CD4-positive, alpha-beta T cell (primary cell): ENCODE results near the gene MAPKBP1. TPM values are rescaled to one million over a fixed set of nuclear protein-coding genes. Genes with fewer than 3 reads are reported as not detected.

Source experiments
- ATAC-seq: fragments of 200-7000 bp; cut with Tn5 transposase; one replicate; pipeline ENCODE4 v1.10.0; 2022; ENCODE audit warnings: mild to moderate bottlenecking; ENCODE audit not compliant: poor library complexity
- CTCF ChIA-PET: fragments of 350-600 bp; sonication (Branson Sonifier 250); formaldehyde crosslinking; loops from one replicate; lab custom pipeline; 2021; ENCODE audit warnings: antibody characterized with exemption, inconsistent platforms; lab: Charles Lee
- POLR2A ChIA-PET: fragments of 350-600 bp; sonication (Branson Sonifier 250); formaldehyde crosslinking; loops from one replicate; lab custom pipeline; 2021; ENCODE audit warnings: antibody characterized with exemption, inconsistent platforms; lab: Charles Lee
- DNase-seq, 14 experiments: peaks; one replicate each; pipeline ENCODE4 v3.0.0-alpha.2; 2013 to 2020; ENCODE audit warnings: mixed read lengths in 2 of 14
- H3K27ac ChIP-seq, 2 donors: one replicate each; pipeline versions ENCODE4 v1.5.1 to v1.7.0; 2013; ENCODE audit warnings: low read length in 2 of 2, low read depth in 1 of 2, mild to moderate bottlenecking in 1 of 2
- H3K27me3 ChIP-seq, 2 experiments: 1 replicate in 1 of 2; 2 replicates in 1 of 2; pipeline versions ENCODE4 v1.6.1 to v1.7.0; 2013; ENCODE audit warnings: low read length in 2 of 2, control low read depth in 1 of 2, mild to moderate bottlenecking in 1 of 2, moderate library complexity in 1 of 2; ENCODE audit not compliant: insufficient read depth in 2 of 2, control insufficient read depth in 1 of 2
- H3K36me3 ChIP-seq: one replicate; pipeline ENCODE4 v1.6.1; 2013; ENCODE audit warnings: low read length, control low read depth; ENCODE audit not compliant: insufficient read depth
- H3K4me1 ChIP-seq: one replicate; pipeline ENCODE4 v1.6.1; 2013; ENCODE audit warnings: low read length, control low read depth; ENCODE audit not compliant: insufficient read depth
- H3K4me3 ChIP-seq: one replicate; pipeline ENCODE4 v1.5.1; 2013; ENCODE audit warnings: mild to moderate bottlenecking, low read length, moderate library complexity
- H3K9me3 ChIP-seq, 2 experiments: 1 replicate in 1 of 2; 2 replicates in 1 of 2; pipeline versions ENCODE4 v1.6.1 to v1.7.0; 2013; ENCODE audit warnings: low read length in 2 of 2, mild to moderate bottlenecking in 2 of 2, control low read depth in 1 of 2, moderate library complexity in 1 of 2; ENCODE audit not compliant: control insufficient read depth in 1 of 2, insufficient read depth in 1 of 2
- H3K27ac Mint-ChIP-seq: one replicate; pipeline ENCODE4 v1.8.0; 2020; ENCODE audit warnings: mixed read lengths
- H3K27me3 Mint-ChIP-seq: one replicate; pipeline ENCODE4 v1.8.0; 2021; ENCODE audit warnings: mixed read lengths
- H3K36me3 Mint-ChIP-seq: one replicate; pipeline ENCODE4 v1.8.0; 2021; ENCODE audit warnings: low read depth, mixed read lengths
- H3K4me1 Mint-ChIP-seq: one replicate; pipeline ENCODE4 v1.8.0; 2021; ENCODE audit warnings: low read depth, mixed read lengths
- H3K4me3 Mint-ChIP-seq: one replicate; pipeline ENCODE4 v1.8.0; 2020; ENCODE audit warnings: mild to moderate bottlenecking, mixed read lengths
- H3K9me3 Mint-ChIP-seq: one replicate; pipeline ENCODE4 v1.8.0; 2020; ENCODE audit warnings: mixed read lengths
- CTCF ChIP-seq: fragments of 200-600 bp; IDR thresholded peaks from one replicate; pipeline ENCODE4 v1.8.0; 2022; ENCODE audit warnings: antibody characterized with exemption, mild to moderate bottlenecking
- intact Hi-C, 2 experiments: fragments of 100-400 bp; cut with DNase I in 1 of 2; cut with micrococcal nuclease in 1 of 2; formaldehyde crosslinking; loops; one replicate each; pipeline versions ENCODE4 v1.15.1 to v1.9.0; 2023 to 2025; cut with DNase I, micrococcal nuclease
- total RNA-seq, 174 experiments: library from RNA in 2 of 174; stranded (reverse) in 2 of 174; gene quantifications; one replicate each; pipeline ENCODE4 v1.2.3 and lab custom pipeline; 2021 to 2026

The MAPKBP1 gene
- total RNA-seq, 2 experiments from 2014 or later: 26.0 to 30.0 TPM

DNA sequence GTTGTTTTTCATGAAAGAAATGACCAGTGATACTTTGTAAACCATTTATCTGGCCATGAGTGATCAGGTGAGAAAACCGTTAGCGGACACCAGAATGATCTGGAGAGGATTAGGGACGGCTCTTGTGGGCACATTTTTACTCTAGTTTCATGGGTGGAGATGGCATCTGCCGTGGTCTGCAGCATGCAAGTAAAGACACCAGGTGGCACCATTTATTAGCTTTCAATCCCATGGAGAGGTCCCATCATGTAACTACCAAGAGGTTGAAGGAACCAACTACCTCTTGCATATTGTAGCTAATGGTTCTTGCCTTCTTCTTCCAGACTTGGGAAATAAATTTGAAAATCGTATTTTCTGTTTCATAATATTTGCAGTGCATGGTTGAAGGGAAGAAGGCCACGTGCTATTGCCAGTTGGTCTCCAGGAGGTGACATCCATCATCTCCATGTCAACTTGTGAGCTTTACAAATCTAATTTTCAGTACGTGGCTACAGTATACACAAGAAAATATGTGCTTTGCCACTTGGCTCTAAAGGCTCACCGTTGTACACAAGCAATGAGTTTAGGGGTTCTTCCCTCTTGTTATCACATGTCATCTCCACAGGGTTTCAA, 1.5 kb upstream of the MAPKBP1 start:
- Histone ChIP-seq H3K27me3 (no peaks in the 10 kb centered on the region), H3K27ac (no peak overlapping the region), H3K4me1 (peaks cover 43% of the 10 kb centered on the region), H3K36me3 (no peaks in the 10 kb centered on the region), H3K9me3 (no peaks in the 10 kb centered on the region), H3K4me3 (no peak overlapping the region)
- POLR2A ChIA-PET: interaction anchor here (0.9 to 3.8 kb wide), 9 partner anchors 9 to 199 kb away, joined by 3 to 39 read pairs (median 8); partner anchors contain the start of genes EHD4 and JMJD7
- DNase-seq: peak; percentile 34 to 87 (median 48)
- CTCF ChIA-PET: interaction anchor here (0.6 to 5.8 kb wide), 22 partner anchors 11 to 284 kb away, joined by 3 to 91 read pairs (median 5); partner anchors contain the start of gene JMJD7
- intact Hi-C loops: loop anchor here (1.0 to 5.0 kb wide), 7 partner anchors 38 to 286 kb away; partner anchors contain the start of genes MGA (in 1 of the 2) and TYRO3 (in 1 of the 2)
- TF ChIP-seq CTCF: peak; percentile 78
- H3K9me3 Mint-ChIP-seq: no peaks in the 10 kb centered on the region
- H3K36me3 Mint-ChIP-seq: peaks cover 16% of the 10 kb centered on the region
- H3K4me1 Mint-ChIP-seq: peaks cover 52% of the 10 kb centered on the region
- H3K27me3 Mint-ChIP-seq: no peaks in the 10 kb centered on the region
- peak overlapping the region; percentile 96 for H3K4me3 Mint-ChIP-seq
- peak; percentile 27 for ATAC-seq
- H3K27ac Mint-ChIP-seq: peak overlapping the region; percentile 83

- no peak for TF ChIP-seq CTCF
- Histone ChIP-seq H3K9me3 (no peaks in the 10 kb centered on the region), H3K27me3 (no peaks in the 10 kb centered on the region), H3K4me1 (peaks cover 43% of the 10 kb centered on the region), H3K27ac (peak overlapping the region; percentile 57 to 72), H3K4me3 (no peak overlapping the region), H3K36me3 (no peaks in the 10 kb centered on the region)
- Mint-ChIP-seq H3K27ac (peak overlapping the region; percentile 83), H3K9me3 (no peaks in the 10 kb centered on the region), H3K36me3 (peaks cover 12% of the 10 kb centered on the region), H3K27me3 (no peaks in the 10 kb centered on the region), H3K4me3 (peak overlapping the region; percentile 96), H3K4me1 (peaks cover 57% of the 10 kb centered on the region)
- DNase-seq: peak in 1 of 14 experiments; percentile 16
- intact Hi-C loops: loop anchor here (2.0 to 5.0 kb wide), 5 partner anchors 53 to 285 kb away; partner anchors contain the start of genes MGA (in 1 of the 2) and TYRO3 (in 1 of the 2)
- ATAC-seq: no peak
- ChIA-PET CTCF (interaction anchor here (0.6 to 5.8 kb wide), 27 partner anchors 8 to 284 kb away, joined by 3 to 91 read pairs (median 5); partner anchors contain the start of gene JMJD7), POLR2A (interaction anchor here (0.6 to 3.8 kb wide), 18 partner anchors 9 to 587 kb away, joined by 3 to 39 read pairs (median 6); partner anchors contain the start of genes EHD4, GANC, JMJD7 and MGA)
These were observed 954 bp upstream of the MAPKBP1 start for GRCh38 chr15:41773332-41773728.

GRCh38 chr15:41773729-41774061, 589 bp upstream of the MAPKBP1 start:
- ChIA-PET CTCF (interaction anchor here (0.8 to 5.8 kb wide), 18 partner anchors 9 to 308 kb away, joined by 3 to 91 read pairs (median 6); partner anchors contain the start of gene JMJD7), POLR2A (interaction anchor here (0.6 to 3.8 kb wide), 21 partner anchors 9 to 721 kb away, joined by 3 to 39 read pairs (median 4); partner anchors contain the start of genes EHD4, GANC, JMJD7 and MGA)
- ATAC-seq (no peak), DNase-seq (no peak)
- H3K36me3 Mint-ChIP-seq: peaks cover 12% of the 10 kb centered on the region
- TF ChIP-seq CTCF: no peak
- peak overlapping the region; percentile 96 for H3K4me3 Mint-ChIP-seq
- Histone ChIP-seq H3K36me3 (no peaks in the 10 kb centered on the region), H3K27ac (peak overlapping the region; percentile 57 to 72), H3K9me3 (no peaks in the 10 kb centered on the region), H3K4me3 (peak overlapping the region; percentile 89), H3K27me3 (no peaks in the 10 kb centered on the region), H3K4me1 (peaks cover 46% of the 10 kb centered on the region)
- H3K4me1 Mint-ChIP-seq: peaks cover 60% of the 10 kb centered on the region
- intact Hi-C loops: loop anchor here (1.0 to 5.0 kb wide), 10 partner anchors 53 to 285 kb away; partner anchors contain the start of genes JMJD7 (in 1 of the 2), MGA (in 1 of the 2), SPTBN5 (in 1 of the 2) and TYRO3 (in 1 of the 2)
- H3K27ac Mint-ChIP-seq: peak overlapping the region; percentile 83
- H3K9me3 Mint-ChIP-seq: no peaks in the 10 kb centered on the region
- no peaks in the 10 kb centered on the region for H3K27me3 Mint-ChIP-seq
